ENCODE data around the gene PLEKHA6.

PLEKHA6 gene

GRCh38 chr1:204382714-204383083 lies 23.0 kb upstream of the PLEKHA6 start:
- no peak for DNase-seq

GRCh38 chr1:204380293-204380831 lies 20.6 kb upstream of the PLEKHA6 start:
- no peak for DNase-seq

- DNase-seq = peak; percentile 33
Observed at GRCh38 chr1:204377800-204378668, 18.3 kb upstream of the PLEKHA6 start.

GRCh38 chr1:204376919-204377799 lies 17.4 kb upstream of the PLEKHA6 start:
- no peak for DNase-seq

- no peak for DNase-seq
Observed at GRCh38 chr1:204376465-204376864, 16.7 kb upstream of the PLEKHA6 start.

- no peak for DNase-seq
Observed at GRCh38 chr1:204373911-204374310, 14.2 kb upstream of the PLEKHA6 start.

- no peak for DNase-seq
Observed at GRCh38 chr1:204370176-204370575, 10.4 kb upstream of the PLEKHA6 start.

GRCh38 chr1:204368996-204369726 lies 9.4 kb upstream of the PLEKHA6 start:
- no peak for DNase-seq

- DNase-seq = no peak
Observed at GRCh38 chr1:204367956-204368355, 8.2 kb upstream of the PLEKHA6 start.

GRCh38 chr1:204367193-204367858 lies 7.6 kb upstream of the PLEKHA6 start:
- DNase-seq = no peak

- no peak for DNase-seq
Observed at GRCh38 chr1:204366759-204367158, 7.0 kb upstream of the PLEKHA6 start.

GRCh38 chr1:204363335-204364114 lies 3.8 kb upstream of the PLEKHA6 start:
- peak; percentile 66 for DNase-seq

- no peak for DNase-seq
Observed at GRCh38 chr1:204362984-204363334, 3.2 kb upstream of the PLEKHA6 start.

- no peak for DNase-seq
Observed at GRCh38 chr1:204361781-204362180, 2.1 kb upstream of the PLEKHA6 start.

- DNase-seq = no peak
Observed at GRCh38 chr1:204361341-204361771, 1.6 kb upstream of the PLEKHA6 start.

GRCh38 chr1:204360314-204360713 lies 585 bp upstream of the PLEKHA6 start:
- DNase-seq = no peak

GRCh38 chr1:204359131-204359473 lies 627 bp downstream of the PLEKHA6 start:
- no peak for DNase-seq

- no peak for DNase-seq
Observed at GRCh38 chr1:204358605-204359004, 1.1 kb downstream of the PLEKHA6 start.

- DNase-seq = no peak
Observed at GRCh38 chr1:204357551-204358490, 1.9 kb downstream of the PLEKHA6 start.

GRCh38 chr1:204356997-204357396 lies 2.7 kb downstream of the PLEKHA6 start:
- DNase-seq = no peak
